ENCODE data around the gene PCYT2. TPM values are rescaled to one million over a fixed set of nuclear protein-coding genes. Genes with fewer than 3 reads are reported as not detected.

The PCYT2 gene
- total and polyA plus RNA-seq, 8 donors: 9.0 to 35.3 (median 17.7) TPM

GRCh38 chr17:81922566-81923301 is 11.5 kb upstream of the PCYT2 start:
- 86 to 87% methylated on average over 43 to 57 of the region's 58 CpGs for WGBS, 2 donors
- Histone ChIP-seq H3K27me3 (no peaks in the 10 kb centered on the region), H3K4me1 (peaks cover 14 to 36% (median 20%) of the 10 kb centered on the region in 3 donors), H3K27ac (peak overlapping the region in 1 of 4 donors; percentile 41), H3K4me3 (peak overlapping the region in 1 of 4 donors; percentile 33), H3K36me3 (peaks cover 0 to 6% (median 0%) of the 10 kb centered on the region in 3 donors), H3K9me3 (no peaks in the 10 kb centered on the region)
- no peak for TF ChIP-seq CTCF (IDR thresholded peaks at IDR 0.05)
- ATAC-seq (no peak), FAIRE-seq (no peak), DNase-seq (peak in 1 of 6 donors; percentile 69)
- intact Hi-C loops (cut with DNase I): no loop called here

GRCh38 chr17:81921996-81922565 is 10.9 kb upstream of the PCYT2 start:
- Histone ChIP-seq H3K36me3 (peaks cover 0 to 6% (median 0%) of the 10 kb centered on the region in 3 donors), H3K27ac (no peak overlapping the region), H3K4me1 (peaks cover 14 to 40% (median 22%) of the 10 kb centered on the region in 3 donors), H3K4me3 (no peak overlapping the region), H3K27me3 (no peaks in the 10 kb centered on the region), H3K9me3 (no peaks in the 10 kb centered on the region)
- no peak for ATAC-seq
- intact Hi-C loops (cut with DNase I): no loop called here
- no peak for FAIRE-seq
- WGBS, 2 donors: 93 to 95% methylated on average over 22 to 23 of the region's 23 CpGs
- TF ChIP-seq CTCF (IDR thresholded peaks at IDR 0.05): no peak
- peak in 1 of 6 donors; percentile 59 for DNase-seq

GRCh38 chr17:81921537-81921862 is 10.3 kb upstream of the PCYT2 start:
- peaks cover 19 to 45% (median 28%) of the 10 kb centered on the region in 3 donors for H3K4me1 ChIP-seq
- TF ChIP-seq CTCF (IDR thresholded peaks at IDR 0.05): no peak
- 88 to 96% methylated on average over 3 of the region's 3 CpGs for WGBS, 2 donors
- H3K27me3 ChIP-seq: no peaks in the 10 kb centered on the region
- H3K27ac ChIP-seq: no peak overlapping the region
- no peak for ATAC-seq
- H3K4me3 ChIP-seq: no peak overlapping the region
- intact Hi-C loops (cut with DNase I): no loop called here
- peaks cover 0 to 6% (median 0%) of the 10 kb centered on the region in 3 donors for H3K36me3 ChIP-seq
- FAIRE-seq: no peak
- no peaks in the 10 kb centered on the region for H3K9me3 ChIP-seq
- DNase-seq: no peak

- intact Hi-C loops (cut with DNase I): no loop called here
- FAIRE-seq: no peak
Observed at GRCh38 chr17:81920612-81921536, 9.7 kb upstream of the PCYT2 start.

More at GRCh38 chr17:81920612-81921536, 9.7 kb upstream of the PCYT2 start:
- Histone ChIP-seq H3K4me3 (no peak overlapping the region), H3K27me3 (no peaks in the 10 kb centered on the region), H3K36me3 (peaks cover 0 to 6% (median 0%) of the 10 kb centered on the region in 3 donors), H3K27ac (no peak overlapping the region), H3K9me3 (no peaks in the 10 kb centered on the region), H3K4me1 (peaks cover 19 to 45% (median 28%) of the 10 kb centered on the region in 3 donors)
- 84 to 86% methylated on average over 32 to 33 of the region's 33 CpGs for WGBS, 2 donors
- DNase-seq (peak in 1 of 6 donors; percentile 55), ATAC-seq (no peak)
- TF ChIP-seq CTCF (IDR thresholded peaks at IDR 0.05): no peak
